Measurements from ENCODE around the gene EFCAB7. TPM values are rescaled to one million over a fixed set of nuclear protein-coding genes. Genes with fewer than 3 reads are reported as not detected.
A peak's percentile ranks its signal among the peaks of the same experiment; 100 is the strongest.

The EFCAB7 gene
- total RNA-seq, 2 experiments from 2014 or later = 6.3 to 6.4 TPM

GRCh38 chr1:63523738-63524137, 413 bp downstream of the EFCAB7 start:
- H3K4me3 Mint-ChIP-seq = peak overlapping the region; percentile 97
- peaks cover 24% of the 10 kb centered on the region for H3K4me1 Mint-ChIP-seq (ENCODE audit: low read depth)
- H3K36me3 Mint-ChIP-seq (ENCODE audit: low read depth) = no peaks in the 10 kb centered on the region
- no peaks in the 10 kb centered on the region for H3K27me3 Mint-ChIP-seq (ENCODE audit: low read depth)
- H3K9me3 Mint-ChIP-seq = no peaks in the 10 kb centered on the region
- CTCF ChIA-PET = no interaction called here
- DNase-seq = peak; percentile 5
- peak overlapping the region; percentile 95 for H3K27ac Mint-ChIP-seq
- intact Hi-C loops (cut with micrococcal nuclease) = loop anchor here (1.0 to 10.0 kb wide), 7 partner anchors 70 to 1899 kb away; partner anchors contain the start of genes ALG6, FOXD3, LEPR and LEPROT

GRCh38 chr1:63524201-63524600, 876 bp downstream of the EFCAB7 start:
- intact Hi-C loops (cut with micrococcal nuclease) = loop anchor here (5.0 to 10.0 kb wide), 2 partner anchors 1779 to 1898 kb away; partner anchors contain the start of genes LEPR, LEPROT and PATJ
- Mint-ChIP-seq H3K36me3 (ENCODE audit: low read depth) (no peaks in the 10 kb centered on the region), H3K4me1 (ENCODE audit: low read depth) (peaks cover 24% of the 10 kb centered on the region), H3K27ac (no peak overlapping the region), H3K9me3 (no peaks in the 10 kb centered on the region), H3K27me3 (ENCODE audit: low read depth) (no peaks in the 10 kb centered on the region), H3K4me3 (peak overlapping the region; percentile 97)
- DNase-seq = no peak
- CTCF ChIA-PET = no interaction called here

DNA sequence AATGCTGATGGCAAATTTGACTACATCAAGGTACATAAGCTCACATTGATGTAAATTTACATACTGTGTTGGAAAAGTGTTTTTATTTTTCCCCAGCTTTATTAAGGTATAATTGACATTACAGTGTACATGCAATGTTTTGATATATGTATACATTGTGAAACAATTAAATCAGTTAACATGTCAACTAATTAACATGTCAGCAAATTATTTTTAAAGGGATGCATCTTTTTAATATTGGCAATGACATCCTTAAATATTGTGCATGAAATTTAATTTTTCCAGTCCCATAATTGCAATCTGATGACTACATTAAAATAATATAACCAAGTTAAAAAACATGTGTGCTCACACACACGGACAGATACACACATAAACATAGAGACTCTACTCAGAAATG, 9.4 kb downstream of the EFCAB7 start:
- CTCF ChIA-PET = no interaction called here
- Mint-ChIP-seq H3K27me3 (ENCODE audit: low read depth) (no peaks in the 10 kb centered on the region), H3K27ac (no peak overlapping the region), H3K4me1 (ENCODE audit: low read depth) (no peaks in the 10 kb centered on the region), H3K4me3 (no peak overlapping the region), H3K9me3 (no peaks in the 10 kb centered on the region), H3K36me3 (ENCODE audit: low read depth) (peaks cover 5% of the 10 kb centered on the region)
- DNase-seq = no peak
- intact Hi-C loops (cut with micrococcal nuclease) = no loop called here

DNA sequence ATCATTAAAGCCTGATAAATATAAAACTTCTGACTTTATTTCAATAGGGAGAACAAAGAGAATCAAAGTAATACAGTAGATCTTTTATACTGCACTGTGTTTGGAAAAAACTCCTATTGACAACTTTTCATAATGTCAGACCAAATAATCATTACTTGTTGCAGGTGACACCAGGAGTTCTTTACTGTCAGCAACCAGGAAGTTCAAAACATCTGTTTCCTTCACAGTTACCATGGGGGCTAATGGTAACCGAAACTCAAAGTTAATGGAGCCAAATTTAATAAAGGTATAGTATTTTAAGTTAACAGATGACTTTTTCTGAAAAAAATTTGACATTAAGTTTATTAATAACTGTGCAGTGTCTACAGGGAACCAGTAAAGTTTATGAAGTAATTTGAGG, 10.6 kb downstream of the EFCAB7 start:
- CTCF ChIA-PET = no interaction called here
- Mint-ChIP-seq H3K27me3 (ENCODE audit: low read depth) (no peaks in the 10 kb centered on the region), H3K27ac (no peak overlapping the region), H3K4me3 (no peak overlapping the region), H3K4me1 (ENCODE audit: low read depth) (no peaks in the 10 kb centered on the region), H3K9me3 (no peaks in the 10 kb centered on the region), H3K36me3 (ENCODE audit: low read depth) (peaks cover 5% of the 10 kb centered on the region)
- intact Hi-C loops (cut with micrococcal nuclease) = no loop called here
- no peak for DNase-seq

- peaks cover 5% of the 10 kb centered on the region for H3K36me3 Mint-ChIP-seq (ENCODE audit: low read depth)
- H3K9me3 Mint-ChIP-seq = no peaks in the 10 kb centered on the region
- CTCF ChIA-PET = no interaction called here
- no peak overlapping the region for H3K27ac Mint-ChIP-seq
- H3K27me3 Mint-ChIP-seq (ENCODE audit: low read depth) = no peaks in the 10 kb centered on the region
- no peak for DNase-seq
- intact Hi-C loops (cut with micrococcal nuclease) = no loop called here
- no peak overlapping the region for H3K4me3 Mint-ChIP-seq
- H3K4me1 Mint-ChIP-seq (ENCODE audit: low read depth) = no peaks in the 10 kb centered on the region
Measured at GRCh38 chr1:63534406-63534805, 11.1 kb downstream of the EFCAB7 start.

DNA sequence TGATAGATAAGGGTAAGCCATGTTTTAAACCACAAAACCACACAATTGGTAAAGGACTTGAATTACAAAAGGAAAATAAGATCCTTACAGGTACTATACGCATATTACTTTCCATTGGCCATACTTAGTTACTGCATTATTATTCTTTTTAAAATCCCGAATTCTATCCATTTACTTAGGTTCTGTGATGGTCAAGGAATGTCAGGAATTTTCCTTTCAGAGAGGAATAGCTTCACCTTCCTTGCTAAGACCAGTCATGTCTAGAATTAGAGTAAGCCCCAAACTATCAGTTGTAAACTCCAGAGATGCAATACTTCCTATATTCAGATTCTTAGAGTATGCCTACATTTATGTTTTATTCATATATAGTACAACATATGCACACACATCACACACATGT, 13.7 kb downstream of the EFCAB7 start:
- no peaks in the 10 kb centered on the region for H3K27me3 Mint-ChIP-seq (ENCODE audit: low read depth)
- DNase-seq = no peak
- H3K36me3 Mint-ChIP-seq (ENCODE audit: low read depth) = peaks cover 5% of the 10 kb centered on the region
- H3K27ac Mint-ChIP-seq = no peak overlapping the region
- no peaks in the 10 kb centered on the region for H3K4me1 Mint-ChIP-seq (ENCODE audit: low read depth)
- no peaks in the 10 kb centered on the region for H3K9me3 Mint-ChIP-seq
- intact Hi-C loops (cut with micrococcal nuclease) = loop anchor here (5.0 kb wide), 1 partner anchor 695 kb away; no protein-coding TSS in a partner anchor
- CTCF ChIA-PET = interaction anchor here (2.0 to 2.7 kb wide), 2 partner anchors 125 to 347 kb away, joined by 4 to 11 read pairs; no protein-coding TSS in a partner anchor
- H3K4me3 Mint-ChIP-seq = no peak overlapping the region

DNA sequence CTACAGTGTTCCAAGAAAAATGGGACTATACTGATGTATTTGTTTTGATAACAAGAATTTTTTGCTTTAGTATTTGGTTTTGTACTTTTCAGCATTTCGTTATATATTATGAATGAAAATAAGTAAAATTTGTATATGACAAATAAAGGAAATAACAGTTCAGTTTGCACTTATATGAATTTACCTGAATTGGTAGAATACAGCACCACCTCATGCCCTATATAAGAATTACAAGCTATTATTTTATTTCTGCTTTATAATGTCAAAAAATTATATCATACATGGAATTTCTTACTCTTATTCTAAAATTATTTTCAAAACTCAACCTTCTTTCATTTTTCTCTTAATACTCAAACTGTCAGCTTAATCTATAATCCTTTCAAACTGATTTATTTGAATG, 14.6 kb downstream of the EFCAB7 start:
- no peak for DNase-seq
- Mint-ChIP-seq H3K4me1 (ENCODE audit: low read depth) (no peaks in the 10 kb centered on the region), H3K27ac (no peak overlapping the region), H3K27me3 (ENCODE audit: low read depth) (no peaks in the 10 kb centered on the region), H3K9me3 (no peaks in the 10 kb centered on the region), H3K36me3 (ENCODE audit: low read depth) (peaks cover 5% of the 10 kb centered on the region), H3K4me3 (no peak overlapping the region)
- intact Hi-C loops (cut with micrococcal nuclease) = loop anchor here (1.0 to 5.0 kb wide), 4 partner anchors 211 to 696 kb away; no protein-coding TSS in a partner anchor
- CTCF ChIA-PET = interaction anchor here (0.6 to 2.7 kb wide), 13 partner anchors 11 to 626 kb away, joined by 3 to 11 read pairs (median 4); no protein-coding TSS in a partner anchor

GRCh38 chr1:63545780-63546179, 22.5 kb downstream of the EFCAB7 start:
- no peaks in the 10 kb centered on the region for H3K4me1 Mint-ChIP-seq (ENCODE audit: low read depth)
- peaks cover 7% of the 10 kb centered on the region for H3K36me3 Mint-ChIP-seq (ENCODE audit: low read depth)
- DNase-seq = no peak
- H3K9me3 Mint-ChIP-seq = no peaks in the 10 kb centered on the region
- H3K27me3 Mint-ChIP-seq (ENCODE audit: low read depth) = no peaks in the 10 kb centered on the region
- no peak overlapping the region for H3K27ac Mint-ChIP-seq
- intact Hi-C loops (cut with micrococcal nuclease) = no loop called here
- CTCF ChIA-PET = no interaction called here
- H3K4me3 Mint-ChIP-seq = no peak overlapping the region

GRCh38 chr1:63547621-63548294, 24.4 kb downstream of the EFCAB7 start:
- no peak overlapping the region for H3K27ac Mint-ChIP-seq
- CTCF ChIA-PET = interaction anchor here (1.0 kb wide), 1 partner anchor 10 kb away, joined by 3 read pairs; no protein-coding TSS in a partner anchor
- peaks cover 7% of the 10 kb centered on the region for H3K36me3 Mint-ChIP-seq (ENCODE audit: low read depth)
- H3K27me3 Mint-ChIP-seq (ENCODE audit: low read depth) = no peaks in the 10 kb centered on the region
- no peaks in the 10 kb centered on the region for H3K9me3 Mint-ChIP-seq
- intact Hi-C loops (cut with micrococcal nuclease) = no loop called here
- no peaks in the 10 kb centered on the region for H3K4me1 Mint-ChIP-seq (ENCODE audit: low read depth)
- H3K4me3 Mint-ChIP-seq = no peak overlapping the region
- DNase-seq = no peak

DNA sequence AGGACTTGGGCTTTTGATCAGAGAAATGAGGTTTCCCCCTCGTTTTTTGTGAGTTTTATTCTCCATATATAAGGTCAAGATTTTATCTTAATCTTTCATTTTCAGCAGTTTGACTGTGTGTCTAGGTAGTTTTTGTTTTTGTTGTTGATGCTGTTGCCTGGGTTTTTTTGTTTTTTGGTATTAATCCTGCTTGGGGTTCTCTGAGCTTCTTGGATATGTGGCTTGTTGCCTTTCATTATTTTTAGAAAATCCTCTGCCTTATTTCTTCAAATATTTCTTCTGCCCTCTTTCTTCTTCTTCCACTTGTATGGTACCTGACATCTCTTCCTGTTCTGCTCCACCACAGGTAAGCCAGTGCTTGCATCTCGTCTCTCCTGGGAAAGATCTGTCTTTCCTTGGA, 25.0 kb downstream of the EFCAB7 start:
- no peak for DNase-seq
- no peaks in the 10 kb centered on the region for H3K4me1 Mint-ChIP-seq (ENCODE audit: low read depth)
- H3K36me3 Mint-ChIP-seq (ENCODE audit: low read depth) = peaks cover 10% of the 10 kb centered on the region
- H3K27me3 Mint-ChIP-seq (ENCODE audit: low read depth) = no peaks in the 10 kb centered on the region
- no peaks in the 10 kb centered on the region for H3K9me3 Mint-ChIP-seq
- H3K4me3 Mint-ChIP-seq = no peak overlapping the region
- no peak overlapping the region for H3K27ac Mint-ChIP-seq
- CTCF ChIA-PET = interaction anchor here (1.0 kb wide), 1 partner anchor 9 kb away, joined by 3 read pairs; no protein-coding TSS in a partner anchor
- intact Hi-C loops (cut with micrococcal nuclease) = no loop called here

DNA sequence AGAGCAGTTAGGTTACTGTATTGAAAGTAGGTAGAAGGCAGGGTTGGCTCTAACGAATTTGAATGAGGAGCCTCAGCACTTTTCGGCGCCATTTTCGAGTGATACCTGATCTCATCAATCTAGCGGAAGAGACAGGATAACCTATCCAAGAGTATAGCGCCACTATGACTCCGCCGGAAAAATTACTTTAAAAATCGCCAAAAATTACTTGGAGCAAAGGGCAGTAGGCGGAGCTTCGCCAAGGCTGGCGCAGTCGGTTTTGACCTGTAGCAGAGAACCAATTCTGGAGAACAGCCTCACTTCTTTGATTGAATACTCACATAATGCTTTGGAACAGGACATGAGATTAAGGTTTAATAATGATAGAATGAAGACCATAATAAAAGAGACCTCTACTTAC, 25.6 kb downstream of the EFCAB7 start:
- peaks cover 10% of the 10 kb centered on the region for H3K36me3 Mint-ChIP-seq (ENCODE audit: low read depth)

DNA sequence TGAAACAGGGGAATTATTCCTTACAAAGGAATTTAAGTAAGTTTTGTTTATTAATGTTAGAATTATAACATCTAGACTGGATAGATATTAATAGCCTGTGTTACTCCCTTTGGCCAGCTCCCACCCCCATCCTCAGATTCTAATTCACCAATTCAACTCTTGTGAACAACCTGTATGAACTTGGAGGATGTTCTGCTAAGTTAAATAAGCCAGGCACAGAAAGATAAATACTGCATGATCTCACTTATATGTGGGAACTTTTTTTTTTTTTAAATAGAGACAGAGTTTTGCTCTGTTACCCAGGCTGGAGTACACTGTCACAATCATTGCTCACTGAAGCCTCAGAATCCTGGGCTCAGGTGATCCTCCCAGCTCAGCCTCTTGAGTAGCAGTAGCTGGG, 32.2 kb downstream of the EFCAB7 start:
- Mint-ChIP-seq H3K4me3 (no peak overlapping the region), H3K27ac (no peak overlapping the region), H3K4me1 (ENCODE audit: low read depth) (peaks cover 2% of the 10 kb centered on the region), H3K9me3 (no peaks in the 10 kb centered on the region), H3K36me3 (ENCODE audit: low read depth) (peaks cover 5% of the 10 kb centered on the region), H3K27me3 (ENCODE audit: low read depth) (no peaks in the 10 kb centered on the region)
- no peak for DNase-seq
- CTCF ChIA-PET = interaction anchor here (0.6 to 1.9 kb wide), 3 partner anchors 18 to 1453 kb away, joined by 3 to 8 read pairs (median 4); no protein-coding TSS in a partner anchor
- intact Hi-C loops (cut with micrococcal nuclease) = loop anchor here (5.0 kb wide), 1 partner anchor 687 kb away; no protein-coding TSS in a partner anchor

More for the DNA sequence above, 25.6 kb downstream of the EFCAB7 start:
- H3K27ac Mint-ChIP-seq = no peak overlapping the region
- CTCF ChIA-PET = interaction anchor here (1.0 kb wide), 1 partner anchor 9 kb away, joined by 3 read pairs; no protein-coding TSS in a partner anchor
- no peaks in the 10 kb centered on the region for H3K4me1 Mint-ChIP-seq (ENCODE audit: low read depth)
- no peak for DNase-seq
- H3K27me3 Mint-ChIP-seq (ENCODE audit: low read depth) = no peaks in the 10 kb centered on the region
- H3K9me3 Mint-ChIP-seq = no peaks in the 10 kb centered on the region
- intact Hi-C loops (cut with micrococcal nuclease) = no loop called here
- H3K4me3 Mint-ChIP-seq = no peak overlapping the region

Measured in activated naive CD4-positive, alpha-beta T cell treated with anti-CD3 and anti-CD28 coated beads for 36 hours (primary cell).